H1 (cell line): ENCODE data around the gene TRPM6. TPM values are rescaled to one million over a fixed set of nuclear protein-coding genes. Genes with fewer than 3 reads are reported as not detected.

Experiments
- CTCF ChIA-PET: fragments of 300-600 bp; sonication (Branson Sonifier 250); formaldehyde crosslinking; loops from one replicate; lab custom pipeline; 2021; ENCODE audit not compliant: partially characterized antibody; lab: Charles Lee
- POLR2A ChIA-PET: fragments of 300-600 bp; sonication (Branson Sonifier 250); formaldehyde crosslinking; loops from one replicate; lab custom pipeline; 2021; ENCODE audit warnings: inconsistent platforms; ENCODE audit not compliant: partially characterized antibody; lab: Charles Lee
- DNase-seq, 2 experiments: peaks; one replicate each; pipeline versions ENCODE4 v3.0.0 to v3.0.0-alpha.2; 2010 to 2022; ENCODE audit warnings: low spot score in 2 of 2, low read depth in 1 of 2, mixed read lengths in 1 of 2
- FAIRE-seq: peaks from 2 replicates; lab custom pipeline; 2011; peaks lifted over from hg19 to GRCh38; lab: Jason Lieb, UNC
- H2AFZ ChIP-seq: 2 replicates; pipeline ENCODE4 v1.8.1; 2012; ENCODE audit warnings: low read length, inconsistent platforms
- H2AK5ac ChIP-seq: 2 replicates; pipeline ENCODE4 v1.6.1; 2013; ENCODE audit warnings: low read depth, low read length
- H2BK120ac ChIP-seq: replicated peaks from 2 replicates; pipeline ENCODE3; 2013; ENCODE audit warnings: low read depth, low read length, inconsistent platforms
- H2BK12ac ChIP-seq: 2 replicates; pipeline ENCODE4 v1.6.1; 2013; ENCODE audit warnings: low read depth, low read length
- H2BK15ac ChIP-seq: 2 replicates; pipeline ENCODE4 v1.6.1; 2013; ENCODE audit warnings: low read length
- H2BK20ac ChIP-seq: 2 replicates; pipeline ENCODE4 v1.6.1; 2013; ENCODE audit warnings: low read length
- H2BK5ac ChIP-seq: 2 replicates; pipeline ENCODE4 v1.6.1; 2013; ENCODE audit warnings: low read depth, low read length
- H3K14ac ChIP-seq: 2 replicates; pipeline ENCODE4 v1.6.1; 2013; ENCODE audit warnings: inconsistent platforms; ENCODE audit not compliant: insufficient read length
- H3K18ac ChIP-seq: 2 replicates; pipeline ENCODE4 v1.6.1; 2013; ENCODE audit warnings: low read length; ENCODE audit errors: extremely low read depth
- H3K23ac ChIP-seq: 2 replicates; pipeline ENCODE4 v1.6.1; 2013; ENCODE audit warnings: inconsistent platforms; ENCODE audit not compliant: insufficient read length
- H3K23me2 ChIP-seq: 2 replicates; pipeline ENCODE4 v1.6.1; 2013; ENCODE audit warnings: low read depth, low read length
- H3K27ac ChIP-seq: 2 replicates; pipeline ENCODE4 v1.6.1; 2011; ENCODE audit warnings: low read depth, low read length, inconsistent platforms
- H3K27me3 ChIP-seq, 4 experiments: replicated peaks in 1 of 4; 1 replicate in 1 of 4; 2 replicates in 3 of 4; pipeline versions ENCODE4 v1.6.1 to v1.8.1; 2011 to 2013; ENCODE audit warnings: low read length in 3 of 4, mild to moderate bottlenecking in 3 of 4, inconsistent platforms in 2 of 4, mixed read lengths in 2 of 4, moderate library complexity in 1 of 4; ENCODE audit not compliant: control insufficient read depth in 3 of 4, insufficient read depth in 3 of 4; ENCODE audit errors: extremely low read depth in 1 of 4
- H3K36me3 ChIP-seq, 4 experiments: 2 replicates each; pipeline versions ENCODE4 v1.6.1 to v1.8.1; 2011 to 2013; ENCODE audit warnings: mild to moderate bottlenecking in 4 of 4, low read length in 3 of 4, moderate library complexity in 2 of 4, control low read depth in 1 of 4, inconsistent platforms in 1 of 4; ENCODE audit not compliant: insufficient read depth in 4 of 4, control insufficient read depth in 2 of 4
- H3K4ac ChIP-seq: replicated peaks from 2 replicates; pipeline ENCODE3; 2013; ENCODE audit warnings: low read length, low read depth, mixed read lengths, inconsistent platforms; ENCODE audit not compliant: insufficient read length
- H3K4me1 ChIP-seq, 4 experiments: replicated peaks in 1 of 4; 1 replicate in 1 of 4; 2 replicates in 3 of 4; pipeline versions ENCODE4 v1.6.1 to v1.8.1; 2011 to 2013; ENCODE audit warnings: low read length in 3 of 4, inconsistent platforms in 2 of 4, mixed read lengths in 1 of 4; ENCODE audit not compliant: insufficient read depth in 4 of 4, control insufficient read depth in 3 of 4
- H3K4me2 ChIP-seq, 2 experiments: 2 replicates each; pipeline versions ENCODE4 v1.6.1 to v1.8.1; 2011 to 2013; ENCODE audit warnings: low read depth in 2 of 2, low read length in 2 of 2, control low read depth in 1 of 2, inconsistent platforms in 1 of 2, mild to moderate bottlenecking in 1 of 2; ENCODE audit not compliant: insufficient read depth in 1 of 2
- H3K4me3 ChIP-seq, 4 experiments: fragments of 200-600, 300-600 bp in 1 of 4; sonication (generic), shearing (Covaris generic), sonication (Bioruptor Twin) in 1 of 4; 2 replicates each; pipeline versions ENCODE4 v1.5.1 to v1.8.1; 2011 to 2016; ENCODE audit warnings: low read length in 4 of 4, low read depth in 3 of 4, control low read depth in 2 of 4, inconsistent platforms in 2 of 4, mild to moderate bottlenecking in 2 of 4, mixed read lengths in 1 of 4, moderate library complexity in 1 of 4; ENCODE audit not compliant: insufficient read depth in 2 of 4; ENCODE audit errors: extremely low read depth in 1 of 4
- H3K56ac ChIP-seq: replicated peaks from 2 replicates; pipeline ENCODE3; 2013; ENCODE audit warnings: low read depth, mild to moderate bottlenecking, mixed read lengths, low read length, inconsistent platforms; ENCODE audit not compliant: insufficient read length
- H3K79me1 ChIP-seq: 2 replicates; pipeline ENCODE4 v1.6.1; 2013; ENCODE audit warnings: low read depth, low read length, control low read depth
- H3K79me2 ChIP-seq, 2 experiments: 2 replicates each; pipeline versions ENCODE4 v1.6.1 to v1.8.1; 2012 to 2013; ENCODE audit warnings: low read length in 2 of 2, mild to moderate bottlenecking in 2 of 2, inconsistent platforms in 1 of 2; ENCODE audit not compliant: insufficient read depth in 2 of 2, control insufficient read depth in 1 of 2
- H3K9ac ChIP-seq, 4 experiments: replicated peaks in 1 of 4; 1 replicate in 1 of 4; 2 replicates in 3 of 4; pipeline versions ENCODE4 v1.6.1 to v1.8.1; 2011 to 2013; ENCODE audit warnings: low read depth in 3 of 4, low read length in 3 of 4, control low read depth in 2 of 4, mild to moderate bottlenecking in 2 of 4, moderate library complexity in 2 of 4, inconsistent platforms in 1 of 4; ENCODE audit errors: extremely low read depth in 1 of 4
- H3K9me3 ChIP-seq, 2 experiments: 2 replicates each; pipeline versions ENCODE4 v1.6.1 to v1.8.1; 2012 to 2013; ENCODE audit warnings: mild to moderate bottlenecking in 2 of 2, moderate library complexity in 2 of 2, control low read depth in 1 of 2, inconsistent platforms in 1 of 2, low read depth in 1 of 2, low read length in 1 of 2, mixed read lengths in 1 of 2; ENCODE audit not compliant: insufficient read depth in 2 of 2
- H4K20me1 ChIP-seq, 2 experiments: replicated peaks in 1 of 2; 2 replicates each; pipeline versions ENCODE3 to v1.8.1; 2011 to 2013; ENCODE audit warnings: inconsistent platforms in 2 of 2, low read length in 2 of 2, mild to moderate bottlenecking in 1 of 2; ENCODE audit not compliant: insufficient read depth in 2 of 2, control insufficient read depth in 1 of 2
- H4K5ac ChIP-seq: 2 replicates; pipeline ENCODE4 v1.6.1; 2013; ENCODE audit warnings: low read length, low read depth, mixed read lengths, inconsistent platforms; ENCODE audit not compliant: insufficient read length
- H4K8ac ChIP-seq: 2 replicates; pipeline ENCODE4 v1.8.0; 2013; ENCODE audit warnings: mild to moderate bottlenecking, moderate library complexity, low read length, inconsistent platforms; ENCODE audit not compliant: insufficient read depth; ENCODE audit errors: extremely low read depth
- H4K91ac ChIP-seq: replicated peaks from 2 replicates; pipeline ENCODE3; 2013; ENCODE audit warnings: low read length, mixed read lengths, inconsistent platforms; ENCODE audit not compliant: insufficient read length
- CTBP2 ChIP-seq: IDR thresholded peaks from 2 replicates; pipeline ENCODE4 v1.7.0; 2011; ENCODE audit warnings: borderline replicate concordance, mild to moderate bottlenecking, moderate library complexity, mixed read lengths, low read length; ENCODE audit not compliant: insufficient read depth, insufficient read length
- CTCF ChIP-seq, 3 experiments: IDR thresholded peaks; 1 replicate in 2 of 3; 2 replicates in 1 of 3; pipeline versions ENCODE4 v1.5.1 to v1.6.1; 2011; ENCODE audit warnings: low read length in 3 of 3, mild to moderate bottlenecking in 3 of 3, inconsistent platforms in 2 of 3, low read depth in 1 of 3, moderate library complexity in 1 of 3; ENCODE audit not compliant: insufficient read depth in 1 of 3; ENCODE audit errors: control extremely low read depth in 1 of 3
- HDAC2 ChIP-seq, 2 experiments: fragments of 300-600 bp in 1 of 2; sonication (generic) in 1 of 2; IDR thresholded peaks; 2 replicates each; pipeline ENCODE4 v1.6.1; 2011 to 2012; ENCODE audit warnings: low read depth in 2 of 2, low read length in 2 of 2, mild to moderate bottlenecking in 2 of 2, moderate library complexity in 2 of 2, borderline replicate concordance in 1 of 2, inconsistent platforms in 1 of 2
- POU5F1 ChIP-seq: IDR thresholded peaks from 2 replicates; pipeline ENCODE4 v1.6.1; 2011; ENCODE audit warnings: low read depth, mild to moderate bottlenecking, low read length, moderate library complexity
- RXRA ChIP-seq: IDR thresholded peaks from 2 replicates; pipeline ENCODE4 v1.6.1; 2011; ENCODE audit warnings: low read depth, mild to moderate bottlenecking, low read length, moderate library complexity; ENCODE audit not compliant: insufficient read depth
- SIX5 ChIP-seq: IDR thresholded peaks from 2 replicates; pipeline ENCODE4 v1.6.1; 2011; ENCODE audit warnings: mild to moderate bottlenecking, low read depth, low read length
- WGBS, 2 experiments: shearing (Covaris generic) in 1 of 2; methylation state at CpG; one replicate each; pipeline versions ENCODE4 v1.1.6 to v1.1.7; 2013 to 2015; ENCODE audit warnings: low lambda C conversion rate in 2 of 2, mixed read lengths in 2 of 2, inconsistent platforms in 1 of 2, low coverage in 1 of 2, missing lambda C conversion rate in 1 of 2; ENCODE audit not compliant: insufficient replicate concordance in 2 of 2, insufficient coverage in 1 of 2, insufficient read length in 1 of 2; ENCODE audit errors: extremely low coverage in 1 of 2, missing lambda C conversion rate in 1 of 2; 5-methylcytosine and 5-hydroxymethylcytosine counted together
- polyA plus RNA-seq, 7 experiments: library from polyadenylated mRNA; depleted of rRNA in 3 of 7; stranded (reverse) in 5 of 7; unstranded in 2 of 7; fragments of >200 nt in 5 of 7; fragments of 200-250 nt in 2 of 7; gene quantifications; 1 replicate in 5 of 7; 2 replicates in 1 of 7; 4 replicates in 1 of 7; pipeline versions ENCODE4 v1.2.1 to v1.2.3, GENCODE V29; 2011 to 2013; ENCODE audit warnings: missing spikeins in 2 of 7, mixed read lengths in 2 of 7
- total RNA-seq: library from RNA; stranded (reverse); fragmentation: NEBNext Ultra II Directional; extraction: Animal tissue kit (Norgen Biotek cat#: 25700); gene quantifications from 2 replicates; pipeline ENCODE4 v1.2.1, GENCODE V29; 2021

Gene TRPM6
- total and polyA plus RNA-seq, 2 of the 8 experiments (the other 6 are each of a cell fraction or from before 2014, with no cell fraction given), result 0.45 to 1.5 TPM

- Histone ChIP-seq H3K9ac (no peak overlapping the region; a peak in 1 of 7 replicates), H2BK15ac (no peak overlapping the region), H4K5ac (no peak overlapping the region), H3K18ac (no peak overlapping the region), H3K23me2 (no peaks in the 10 kb centered on the region), H3K79me1 (no peaks in the 10 kb centered on the region), H3K4ac (no peak overlapping the region), H3K9me3 (no peaks in the 10 kb centered on the region), H3K56ac (no peak overlapping the region)
- TF ChIP-seq RXRA (no peak), POU5F1 (no peak), CTCF (IDR thresholded peaks at IDR 0.05; ENCODE audit: control extremely low read depth in 1 of 3, insufficient read depth in 1 of 3, low read depth in 1 of 3, low read length in 3 of 3) (no peak), CTBP2 (no peak), SIX5 (no peak), HDAC2 (IDR thresholded peaks at IDR 0.05; ENCODE audit: borderline replicate concordance in 1 of 2, low read depth in 2 of 2, low read length in 2 of 2) (no peak)
- TF ChIP-seq, all 59 proteins: peak for 0
- Histone ChIP-seq H3K14ac (no peak overlapping the region), H2AK5ac (no peak overlapping the region), H4K8ac (no peak overlapping the region), H3K4me2 (no peak overlapping the region), H3K27ac (no peak overlapping the region), H4K91ac (no peak overlapping the region), H4K20me1 (no peaks in the 10 kb centered on the region), H3K27me3 (no peaks in the 10 kb centered on the region), H3K36me3 (no peaks in the 10 kb centered on the region), H2BK12ac (no peak overlapping the region), H3K79me2 (no peaks in the 10 kb centered on the region), H2AFZ (no peak overlapping the region), H3K4me3 (no peak overlapping the region), H2BK5ac (no peak overlapping the region), H2BK120ac (no peak overlapping the region), H2BK20ac (no peak overlapping the region), H3K4me1 (peaks cover 0 to 6% (median 3%) of the 10 kb centered on the region in 4 experiments; a peak in 4 of 7 replicates), H3K23ac (no peak overlapping the region)
- DNase-seq (no peak), FAIRE-seq (no peak)
- ChIA-PET CTCF (interaction anchor here (0.8 kb wide), 1 partner anchor 32 kb away, joined by 3 read pairs; no protein-coding TSS in a partner anchor), POLR2A (no interaction called here)
- WGBS, 2 experiments, result 90% methylated on average over 8 of the region's 8 CpGs; no CpG with 5 or more reads in 1 of the 2 experiments
Measured at GRCh38 chr9:74821636-74822035, 66.1 kb downstream of the TRPM6 start.
